HCT116 (cell line): ENCODE data around the gene FEZF2. TPM values are rescaled to one million over a fixed set of nuclear protein-coding genes. Genes with fewer than 3 reads are reported as not detected.

Experiments used
- ATAC-seq: fragments of 200-7000 bp; cut with Tn5 transposase; 2 replicates; pipeline ENCODE4 v1.9.1; 2020; ENCODE audit warnings: mild to moderate bottlenecking, moderate library complexity
- BruUV-seq: library from RNA; stranded (reverse); fragments of 400-500 nt; replicated peaks from 2 replicates; lab custom pipeline; 2021; lab: Mats Ljungman, UMichigan
- CTCF ChIA-PET: fragments of 300-600 bp; sonication (Branson Sonifier 250); formaldehyde crosslinking; loops from one replicate; lab custom pipeline; 2021; ENCODE audit warnings: antibody characterized with exemption; lab: Charles Lee
- POLR2A ChIA-PET: fragments of 300-600, 350-600 bp; sonication (Branson Sonifier 250); formaldehyde crosslinking; loops from one replicate; lab custom pipeline; 2021; ENCODE audit warnings: antibody characterized with exemption; lab: Charles Lee
- RAD21 ChIA-PET, 2 experiments: fragments of 300-600 bp; sonication (Branson Sonifier 250); formaldehyde crosslinking; loops; one replicate each; lab custom pipeline; 2023; ENCODE audit warnings: low total read pairs in 2 of 2; ENCODE audit not compliant: uncharacterized antibody in 2 of 2, unreplicated experiment in 2 of 2, low non-redundant PET in 1 of 2; lab: Charles Lee
- DNase-seq: peaks from one replicate; pipeline ENCODE4 v3.0.0-alpha.2; 2010; ENCODE audit warnings: low read depth, low spot score
- H2AFZ ChIP-seq: fragments of 200-600 bp; shearing (Covaris generic), sonication (generic); 2 replicates; pipeline ENCODE4 v1.6.1; 2017; ENCODE audit warnings: low read depth, mixed run types, mixed read lengths, antibody characterized with exemption, low read length; ENCODE audit not compliant: poor library complexity, severe bottlenecking
- H3K27ac ChIP-seq: 2 replicates; pipeline ENCODE4 v1.5.1; 2012; ENCODE audit warnings: low read depth, low read length
- H3K27me3 ChIP-seq: fragments of 200-600 bp; sonication (generic); 2 replicates; pipeline ENCODE4 v1.6.1; 2016; ENCODE audit warnings: mixed run types, low read length, mixed read lengths; ENCODE audit not compliant: insufficient read depth
- H3K36me3 ChIP-seq, 2 experiments: fragments of 200-500 bp in 1 of 2; fragments of 200-600 bp in 1 of 2; sonication (Bioruptor generic) in 1 of 2; sonication (generic) in 1 of 2; 2 replicates each; pipeline versions ENCODE4 v1.5.1 to v1.6.1; 2014 to 2016; ENCODE audit warnings: low read length in 2 of 2, inconsistent platforms in 1 of 2, mixed read lengths in 1 of 2, mixed run types in 1 of 2; ENCODE audit not compliant: insufficient read depth in 2 of 2, control insufficient read depth in 1 of 2
- H3K4me1 ChIP-seq, 2 experiments: fragments of 200-600 bp in 1 of 2; sonication (generic) in 1 of 2; 2 replicates each; pipeline versions ENCODE4 v1.5.1 to v1.6.1; 2012 to 2017; ENCODE audit warnings: low read length in 2 of 2, inconsistent platforms in 1 of 2, mild to moderate bottlenecking in 1 of 2, mixed read lengths in 1 of 2, mixed run types in 1 of 2, moderate library complexity in 1 of 2; ENCODE audit not compliant: insufficient read depth in 2 of 2, control insufficient read depth in 1 of 2
- H3K4me2 ChIP-seq: fragments of 200-600 bp; sonication (generic); 2 replicates; pipeline ENCODE4 v1.6.1; 2017; ENCODE audit warnings: mixed run types, low read length, mixed read lengths
- H3K4me3 ChIP-seq, 2 experiments: fragments of 200-600 bp in 1 of 2; sonication (generic) in 1 of 2; replicated peaks in 1 of 2; 2 replicates each; pipeline ENCODE4 v1.5.1; 2011 to 2016; ENCODE audit warnings: low read length in 2 of 2, control low read depth in 1 of 2, low read depth in 1 of 2, mild to moderate bottlenecking in 1 of 2, mixed read lengths in 1 of 2, mixed run types in 1 of 2
- H3K79me2 ChIP-seq: fragments of 200-600 bp; sonication (generic); 2 replicates; pipeline ENCODE4 v1.6.1; 2017; ENCODE audit warnings: mild to moderate bottlenecking, mixed run types, low read length, moderate library complexity, mixed read lengths; ENCODE audit not compliant: insufficient read depth
- H3K9ac ChIP-seq: fragments of 200-600 bp; sonication (generic); 2 replicates; pipeline ENCODE4 v1.6.1; 2016; ENCODE audit warnings: low read length, mixed read lengths
- H3K9me2 ChIP-seq: fragments of 200-600 bp; sonication (generic), shearing (Covaris generic); 2 replicates; pipeline ENCODE4 v1.6.1; 2017; ENCODE audit warnings: mixed run types, mild to moderate bottlenecking, moderate library complexity; ENCODE audit not compliant: insufficient read depth
- H3K9me3 ChIP-seq, 2 experiments: fragments of 200-500 bp in 1 of 2; fragments of 200-600 bp in 1 of 2; sonication (Bioruptor generic) in 1 of 2; sonication (generic) in 1 of 2; 2 replicates each; pipeline ENCODE4 v1.6.1; 2014 to 2017; ENCODE audit warnings: low read length in 2 of 2, mixed read lengths in 2 of 2, inconsistent platforms in 1 of 2, low read depth in 1 of 2, mild to moderate bottlenecking in 1 of 2, mixed run types in 1 of 2, moderate library complexity in 1 of 2; ENCODE audit not compliant: control insufficient read depth in 1 of 2, insufficient read depth in 1 of 2
- H4K20me1 ChIP-seq: fragments of 200-600 bp; sonication (generic), shearing (Covaris generic); 2 replicates; pipeline ENCODE4 v1.6.1; 2017; ENCODE audit warnings: mixed run types, mild to moderate bottlenecking, moderate library complexity; ENCODE audit not compliant: insufficient read depth
- CBX3 ChIP-seq: IDR thresholded peaks from 2 replicates; pipeline ENCODE4 v1.6.1; 2012; ENCODE audit warnings: low read depth
- ELF1 ChIP-seq: IDR thresholded peaks from 2 replicates; pipeline ENCODE4 v1.6.1; 2012; ENCODE audit warnings: low read depth, borderline replicate concordance
- EZH2 ChIP-seq: fragments of 200-600 bp; sonication (generic); IDR thresholded peaks from 2 replicates; pipeline ENCODE4 v1.6.1; 2017; ENCODE audit warnings: antibody characterized with exemption, mixed run types
- JUND ChIP-seq: IDR thresholded peaks from 2 replicates; pipeline ENCODE4 v1.6.1; 2012
- POLR2A ChIP-seq: IDR thresholded peaks from 2 replicates; pipeline ENCODE4 v1.7.0; 2011; ENCODE audit warnings: borderline replicate concordance; ENCODE audit not compliant: insufficient read depth, insufficient read length; ENCODE audit errors: extremely low read depth
- RAD21 ChIP-seq: IDR thresholded peaks from 2 replicates; pipeline ENCODE4 v1.6.1; 2012; ENCODE audit warnings: low read depth, mild to moderate bottlenecking
- SP1 ChIP-seq: IDR thresholded peaks from 2 replicates; pipeline ENCODE4 v1.6.1; 2012; ENCODE audit warnings: low read depth
- TCF7L2 ChIP-seq: IDR thresholded peaks from 2 replicates; pipeline ENCODE4 v1.7.0; 2011; ENCODE audit warnings: borderline replicate concordance, inconsistent platforms; ENCODE audit not compliant: insufficient read depth, insufficient read length; ENCODE audit errors: extremely low read depth
- ZNF274 ChIP-seq: fragments of 200-500 bp; sonication (Bioruptor generic); IDR thresholded peaks from 2 replicates; pipeline ENCODE4 v1.6.1; 2014; ENCODE audit warnings: mild to moderate bottlenecking, low read depth, low read length, inconsistent platforms
- intact Hi-C: fragments of 100-400 bp; cut with micrococcal nuclease; formaldehyde crosslinking; loops from 2 replicates; pipeline ENCODE4 v1.10.0; 2022
- total RNA-seq: library from RNA; stranded (reverse); gene quantifications from one replicate; pipeline ENCODE4 v1.2.1, GENCODE V29; 2021; ENCODE audit not compliant: unreplicated experiment
- TF ChIP-seq, protein P1 (sequence below): IDR thresholded peaks from 2 replicates; pipeline ENCODE4 v1.6.1; 2012
- TF ChIP-seq, protein P2 (sequence below), 3 experiments: fragments of 200-600 bp in 1 of 3; sonication (generic) in 1 of 3; IDR thresholded peaks in 2 of 3; conservative IDR thresholded peaks in 1 of 3; 2 replicates each; pipeline ENCODE4 v1.5.1; 2012 to 2017; ENCODE audit warnings: low read depth in 2 of 3, low read length in 2 of 3, antibody characterized with exemption in 1 of 3, borderline replicate concordance in 1 of 3, control low read depth in 1 of 3, mild to moderate bottlenecking in 1 of 3, mixed read lengths in 1 of 3, mixed run types in 1 of 3, moderate library complexity in 1 of 3; ENCODE audit not compliant: insufficient read depth in 1 of 3
- TF ChIP-seq, protein P3 (sequence below): IDR thresholded peaks from 2 replicates; pipeline ENCODE4 v1.6.1; 2011; ENCODE audit warnings: mild to moderate bottlenecking, low read length, moderate library complexity; ENCODE audit not compliant: insufficient replicate concordance; ENCODE audit errors: extremely low read depth

The FEZF2 gene
- total RNA-seq, 1 experiment from 2014 or later = not detected

DNA sequence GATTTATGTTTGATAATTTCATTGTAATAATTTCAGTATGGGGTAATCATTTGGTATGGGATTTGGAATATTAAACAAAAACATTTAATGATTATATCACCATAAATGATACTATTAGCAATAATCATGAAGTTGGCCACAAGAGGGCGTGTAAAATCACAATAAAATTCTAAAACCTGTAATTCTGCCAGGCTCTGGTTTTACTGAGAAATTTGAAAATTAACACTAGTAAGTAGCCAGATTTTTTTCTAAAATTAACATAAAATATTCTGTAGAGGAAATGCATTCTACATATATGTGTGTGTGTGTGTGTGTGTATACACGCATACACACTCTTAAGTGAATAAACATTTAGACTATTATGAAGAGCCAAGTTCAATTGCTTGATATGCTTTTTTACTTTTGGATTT is 40.5 kb downstream of the FEZF2 start:
- no peaks in the 10 kb centered on the region for H3K4me1 ChIP-seq
- ATAC-seq = no peak
- intact Hi-C loops = loop anchor here (1.0 kb wide), 1 partner anchor 227 kb away; no protein-coding TSS in a partner anchor
- no peaks in the 10 kb centered on the region for H3K36me3 ChIP-seq
- H3K9me2 ChIP-seq = no peaks in the 10 kb centered on the region
- no peak overlapping the region for H3K4me3 ChIP-seq
- no peaks in the 10 kb centered on the region for H3K9me3 ChIP-seq
- RAD21 ChIA-PET = no interaction called here
- TF ChIP-seq POLR2A = no peak
- TF ChIP-seq ELF1 = no peak
- TF ChIP-seq, protein P1, sequence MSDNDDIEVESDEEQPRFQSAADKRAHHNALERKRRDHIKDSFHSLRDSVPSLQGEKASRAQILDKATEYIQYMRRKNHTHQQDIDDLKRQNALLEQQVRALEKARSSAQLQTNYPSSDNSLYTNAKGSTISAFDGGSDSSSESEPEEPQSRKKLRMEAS = no peak
- no peak for TF ChIP-seq ZNF274
- TF ChIP-seq EZH2 = no peak
- TF ChIP-seq, protein P2, sequence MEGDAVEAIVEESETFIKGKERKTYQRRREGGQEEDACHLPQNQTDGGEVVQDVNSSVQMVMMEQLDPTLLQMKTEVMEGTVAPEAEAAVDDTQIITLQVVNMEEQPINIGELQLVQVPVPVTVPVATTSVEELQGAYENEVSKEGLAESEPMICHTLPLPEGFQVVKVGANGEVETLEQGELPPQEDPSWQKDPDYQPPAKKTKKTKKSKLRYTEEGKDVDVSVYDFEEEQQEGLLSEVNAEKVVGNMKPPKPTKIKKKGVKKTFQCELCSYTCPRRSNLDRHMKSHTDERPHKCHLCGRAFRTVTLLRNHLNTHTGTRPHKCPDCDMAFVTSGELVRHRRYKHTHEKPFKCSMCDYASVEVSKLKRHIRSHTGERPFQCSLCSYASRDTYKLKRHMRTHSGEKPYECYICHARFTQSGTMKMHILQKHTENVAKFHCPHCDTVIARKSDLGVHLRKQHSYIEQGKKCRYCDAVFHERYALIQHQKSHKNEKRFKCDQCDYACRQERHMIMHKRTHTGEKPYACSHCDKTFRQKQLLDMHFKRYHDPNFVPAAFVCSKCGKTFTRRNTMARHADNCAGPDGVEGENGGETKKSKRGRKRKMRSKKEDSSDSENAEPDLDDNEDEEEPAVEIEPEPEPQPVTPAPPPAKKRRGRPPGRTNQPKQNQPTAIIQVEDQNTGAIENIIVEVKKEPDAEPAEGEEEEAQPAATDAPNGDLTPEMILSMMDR (IDR thresholded peaks at IDR 0.05 in 2 of 3, conservative IDR thresholded peaks at IDR 0.05 in 1 of 3; ENCODE audit: borderline replicate concordance in 1 of 3, insufficient read depth in 1 of 3, low read depth in 2 of 3, low read length in 2 of 3) = peak; percentile 18 to 70 (median 32); a peak in 3 of 6 replicates
- TF ChIP-seq, protein P3, sequence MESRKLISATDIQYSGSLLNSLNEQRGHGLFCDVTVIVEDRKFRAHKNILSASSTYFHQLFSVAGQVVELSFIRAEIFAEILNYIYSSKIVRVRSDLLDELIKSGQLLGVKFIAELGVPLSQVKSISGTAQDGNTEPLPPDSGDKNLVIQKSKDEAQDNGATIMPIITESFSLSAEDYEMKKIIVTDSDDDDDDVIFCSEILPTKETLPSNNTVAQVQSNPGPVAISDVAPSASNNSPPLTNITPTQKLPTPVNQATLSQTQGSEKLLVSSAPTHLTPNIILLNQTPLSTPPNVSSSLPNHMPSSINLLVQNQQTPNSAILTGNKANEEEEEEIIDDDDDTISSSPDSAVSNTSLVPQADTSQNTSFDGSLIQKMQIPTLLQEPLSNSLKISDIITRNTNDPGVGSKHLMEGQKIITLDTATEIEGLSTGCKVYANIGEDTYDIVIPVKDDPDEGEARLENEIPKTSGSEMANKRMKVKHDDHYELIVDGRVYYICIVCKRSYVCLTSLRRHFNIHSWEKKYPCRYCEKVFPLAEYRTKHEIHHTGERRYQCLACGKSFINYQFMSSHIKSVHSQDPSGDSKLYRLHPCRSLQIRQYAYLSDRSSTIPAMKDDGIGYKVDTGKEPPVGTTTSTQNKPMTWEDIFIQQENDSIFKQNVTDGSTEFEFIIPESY = no peak
- no peak for TF ChIP-seq SP1
- no peak for TF ChIP-seq JUND
- TF ChIP-seq RAD21 = peak; percentile 46
- no peak for TF ChIP-seq TCF7L2
- no peak for TF ChIP-seq CBX3
- TF ChIP-seq, all 23 proteins: peak for 2
- Histone ChIP-seq H2AFZ (no peak overlapping the region), H4K20me1 (no peaks in the 10 kb centered on the region), H3K79me2 (no peaks in the 10 kb centered on the region), H3K27me3 (peaks cover 28% of the 10 kb centered on the region), H3K4me2 (no peak overlapping the region), H3K9ac (no peak overlapping the region), H3K27ac (no peak overlapping the region)
- POLR2A ChIA-PET = no interaction called here
- BruUV-seq = no TSS peak
- CTCF ChIA-PET = interaction anchor here (0.6 to 1.1 kb wide), 2 partner anchors 9 to 222 kb away, joined by 3 to 5 read pairs; no protein-coding TSS in a partner anchor
- DNase-seq = peak; percentile 2
